ENCODE data around the gene TPRKB. TPM values are rescaled to one million over a fixed set of nuclear protein-coding genes. Genes with fewer than 3 reads are reported as not detected.
"Not testable (repeated sequence)": the region's sequence is repeated elsewhere in the genome, so short reads cannot be mapped to it uniquely, and the experiment has no call there.

Gene TPRKB
- total RNA-seq, 1 experiment from 2014 or later: 68.5 TPM

DNA sequence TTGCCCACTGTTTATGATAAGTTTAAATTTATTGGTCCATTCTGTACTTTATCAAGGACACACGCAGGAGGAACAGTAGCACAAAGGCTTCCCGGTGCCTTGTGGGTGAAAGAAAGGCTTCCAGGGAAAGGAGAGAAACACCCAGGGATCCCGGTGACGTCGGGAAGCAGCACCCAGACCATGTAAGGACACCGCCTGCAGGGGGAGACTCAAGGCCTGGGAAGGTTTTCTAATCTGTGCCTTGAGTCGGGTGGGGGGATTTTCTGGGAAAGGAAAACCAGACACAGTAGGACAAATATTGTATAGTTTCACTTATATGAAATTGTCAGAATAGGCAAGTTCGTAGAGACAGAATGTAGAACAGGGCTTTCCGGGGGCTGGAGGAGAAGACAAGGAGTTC lies 52.2 kb downstream of the TPRKB start:
- DNase-seq (ENCODE audit: low read depth, low spot score): peak; percentile 50
- in situ Hi-C loops (cut with HindIII; ENCODE audit: low pct_unique_long_range_greater_than_20kb, low sequenced_read_pairs): not testable (repeated sequence)

- in situ Hi-C loops (cut with HindIII; ENCODE audit: low pct_unique_long_range_greater_than_20kb, low sequenced_read_pairs); DNase-seq (ENCODE audit: low read depth, low spot score): not testable (repeated sequence)
Observed at GRCh38 chr2:73684325-73684724, 52.8 kb downstream of the TPRKB start.

- in situ Hi-C loops (cut with HindIII; ENCODE audit: low pct_unique_long_range_greater_than_20kb, low sequenced_read_pairs): not testable (repeated sequence)
- peak; percentile 70 for DNase-seq (ENCODE audit: low read depth, low spot score)
Observed at GRCh38 chr2:73679951-73680571, 57.1 kb downstream of the TPRKB start.

Other genes with a start within 250 kb of the TPRKB start
- gene NAT8, start 94.9 kb downstream of the TPRKB start, total RNA-seq (2014; rRNA removed; shearing (Covaris generic)): 2.4 and 2.8 TPM in 2 replicates
- 42.5 and 45.3 TPM in 2 replicates for gene DUSP11, start 42.8 kb upstream of the TPRKB start, total RNA-seq (2014; rRNA removed; shearing (Covaris generic))
- gene C2orf78, start 46.8 kb upstream of the TPRKB start, total RNA-seq (2014; rRNA removed; shearing (Covaris generic)): not detected in 2 replicates
- gene STAMBP, start 91.6 kb upstream of the TPRKB start, total RNA-seq (2014; rRNA removed; shearing (Covaris generic)): 86.6 and 91.4 TPM in 2 replicates
- gene ACTG2, start 155.7 kb upstream of the TPRKB start, total RNA-seq (2014; rRNA removed; shearing (Covaris generic)): 0.24 and 0.42 TPM in 2 replicates
- 74.9 and 82.4 TPM in 2 replicates for gene DGUOK, start 189.5 kb upstream of the TPRKB start, total RNA-seq (2014; rRNA removed; shearing (Covaris generic))
- 2.6 and 2.7 TPM in 2 replicates for gene TET3, start 247.6 kb upstream of the TPRKB start, total RNA-seq (2014; rRNA removed; shearing (Covaris generic))